ENCODE measurements around the gene FCHSD2.

FCHSD2 gene

DNA sequence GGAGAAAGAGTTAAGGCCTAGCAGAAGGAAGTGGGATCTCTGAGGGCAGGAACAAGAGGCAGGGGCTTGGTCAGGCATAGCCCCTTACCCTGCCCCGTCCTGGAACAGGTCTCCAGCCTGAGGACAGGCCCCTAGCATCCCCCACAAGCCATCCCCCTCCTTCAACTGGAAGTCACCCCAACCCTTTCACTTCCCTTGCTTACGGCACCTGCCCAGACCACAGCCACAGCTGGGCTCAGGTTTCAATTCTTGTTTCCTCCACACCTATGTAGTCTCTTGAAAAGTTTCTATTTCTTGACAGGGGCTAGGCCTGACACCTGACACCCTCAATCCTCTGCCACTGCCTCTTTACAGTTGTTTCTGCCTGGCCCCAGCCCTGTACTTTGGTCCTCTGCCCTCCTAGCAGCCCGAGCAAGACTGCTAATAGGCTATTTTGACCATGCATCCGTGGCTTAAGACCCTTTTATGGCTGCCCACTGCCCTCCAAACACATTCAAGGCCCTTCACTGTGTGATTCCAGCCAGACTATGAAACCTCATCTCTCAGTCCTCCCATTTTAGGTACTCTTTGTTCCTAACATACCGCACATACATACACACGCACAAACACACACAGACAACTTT is 10.9 kb upstream of the FCHSD2 start:
- no peak for TF ChIP-seq POLR2AphosphoS5 (IDR thresholded peaks at IDR 0.05; ENCODE audit: low read depth, low read length)
- no peak for TF ChIP-seq SIN3A (IDR thresholded peaks at IDR 0.05; ENCODE audit: borderline replicate concordance, insufficient read depth, low read length)
- no peak for TF ChIP-seq TAF1 (IDR thresholded peaks at IDR 0.05; ENCODE audit: borderline replicate concordance, insufficient read depth, low read length)
- TF ChIP-seq, protein P1, sequence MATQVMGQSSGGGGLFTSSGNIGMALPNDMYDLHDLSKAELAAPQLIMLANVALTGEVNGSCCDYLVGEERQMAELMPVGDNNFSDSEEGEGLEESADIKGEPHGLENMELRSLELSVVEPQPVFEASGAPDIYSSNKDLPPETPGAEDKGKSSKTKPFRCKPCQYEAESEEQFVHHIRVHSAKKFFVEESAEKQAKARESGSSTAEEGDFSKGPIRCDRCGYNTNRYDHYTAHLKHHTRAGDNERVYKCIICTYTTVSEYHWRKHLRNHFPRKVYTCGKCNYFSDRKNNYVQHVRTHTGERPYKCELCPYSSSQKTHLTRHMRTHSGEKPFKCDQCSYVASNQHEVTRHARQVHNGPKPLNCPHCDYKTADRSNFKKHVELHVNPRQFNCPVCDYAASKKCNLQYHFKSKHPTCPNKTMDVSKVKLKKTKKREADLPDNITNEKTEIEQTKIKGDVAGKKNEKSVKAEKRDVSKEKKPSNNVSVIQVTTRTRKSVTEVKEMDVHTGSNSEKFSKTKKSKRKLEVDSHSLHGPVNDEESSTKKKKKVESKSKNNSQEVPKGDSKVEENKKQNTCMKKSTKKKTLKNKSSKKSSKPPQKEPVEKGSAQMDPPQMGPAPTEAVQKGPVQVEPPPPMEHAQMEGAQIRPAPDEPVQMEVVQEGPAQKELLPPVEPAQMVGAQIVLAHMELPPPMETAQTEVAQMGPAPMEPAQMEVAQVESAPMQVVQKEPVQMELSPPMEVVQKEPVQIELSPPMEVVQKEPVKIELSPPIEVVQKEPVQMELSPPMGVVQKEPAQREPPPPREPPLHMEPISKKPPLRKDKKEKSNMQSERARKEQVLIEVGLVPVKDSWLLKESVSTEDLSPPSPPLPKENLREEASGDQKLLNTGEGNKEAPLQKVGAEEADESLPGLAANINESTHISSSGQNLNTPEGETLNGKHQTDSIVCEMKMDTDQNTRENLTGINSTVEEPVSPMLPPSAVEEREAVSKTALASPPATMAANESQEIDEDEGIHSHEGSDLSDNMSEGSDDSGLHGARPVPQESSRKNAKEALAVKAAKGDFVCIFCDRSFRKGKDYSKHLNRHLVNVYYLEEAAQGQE (IDR thresholded peaks at IDR 0.05; ENCODE audit: insufficient read depth in 1 of 2, low read depth in 2 of 2, low read length in 2 of 2) = no peak
- no peak for TF ChIP-seq FOXP2 (optimal IDR thresholded peaks at IDR 0.05; ENCODE audit: borderline replicate concordance, extremely low read depth, extremely low read length, insufficient read depth)

DNA sequence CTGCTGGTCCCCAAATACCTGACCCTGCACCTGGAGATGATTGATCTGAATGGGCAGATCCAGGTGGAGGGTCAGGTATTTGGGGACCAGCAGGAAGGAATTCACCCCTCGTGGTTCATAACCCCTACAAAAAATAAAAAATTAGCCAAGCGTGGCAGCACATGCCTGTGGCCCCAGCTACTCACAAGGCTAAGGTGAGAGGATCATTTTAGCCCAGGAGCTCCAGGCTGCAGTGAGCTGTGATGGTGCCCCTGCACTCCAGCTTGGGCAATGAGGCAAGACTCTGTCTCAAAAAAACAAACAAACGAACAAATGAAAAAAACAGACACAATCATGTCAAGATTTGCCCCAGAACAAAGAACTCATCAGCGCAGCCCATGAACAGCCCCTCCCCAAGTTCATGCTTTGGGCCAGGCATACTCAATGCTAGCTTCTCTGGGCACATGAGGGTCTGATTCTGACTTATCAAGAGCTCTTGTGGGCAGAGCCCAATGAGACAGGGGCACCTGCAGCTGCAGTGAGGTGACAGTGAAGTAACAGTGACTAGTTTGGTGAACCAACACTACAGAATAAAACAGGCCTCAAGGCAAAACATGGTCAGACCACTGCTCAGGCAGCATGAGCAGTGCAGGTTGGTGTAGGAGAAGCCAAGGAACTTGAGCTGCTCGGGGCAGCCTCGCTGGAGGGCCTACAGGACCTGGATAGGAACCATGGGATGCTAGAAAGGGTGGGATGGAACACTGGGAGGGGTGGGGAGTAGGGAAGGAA is 10.2 kb upstream of the FCHSD2 start:
- TF ChIP-seq FOXP2 (optimal IDR thresholded peaks at IDR 0.05; ENCODE audit: borderline replicate concordance, extremely low read depth, extremely low read length, insufficient read depth) (no peak), POLR2AphosphoS5 (IDR thresholded peaks at IDR 0.05; ENCODE audit: low read depth, low read length) (no peak), TAF1 (IDR thresholded peaks at IDR 0.05; ENCODE audit: borderline replicate concordance, insufficient read depth, low read length) (no peak), SIN3A (IDR thresholded peaks at IDR 0.05; ENCODE audit: borderline replicate concordance, insufficient read depth, low read length) (no peak)
- TF ChIP-seq, protein P1 (IDR thresholded peaks at IDR 0.05; ENCODE audit: insufficient read depth in 1 of 2, low read depth in 2 of 2, low read length in 2 of 2) = no peak

DNA sequence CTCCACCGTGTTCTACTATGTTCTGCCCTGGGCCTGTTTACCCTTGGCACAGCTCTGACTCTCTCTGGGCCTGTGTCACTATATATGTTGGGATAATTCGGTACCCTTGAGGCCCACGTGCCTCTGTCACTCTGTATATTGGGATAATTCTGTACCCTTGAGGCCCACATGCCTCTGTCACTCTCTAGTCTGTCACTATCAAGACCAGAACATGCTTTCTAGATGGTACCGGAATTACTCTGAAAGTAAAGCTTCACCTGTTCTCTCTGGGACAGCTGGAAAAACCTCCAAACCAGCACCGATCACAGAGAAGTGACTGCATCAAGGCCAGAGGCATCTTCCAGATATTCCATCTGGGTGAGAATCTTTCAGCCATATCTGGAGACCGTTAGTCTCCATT is 9.3 kb upstream of the FCHSD2 start:
- TF ChIP-seq SIN3A (IDR thresholded peaks at IDR 0.05; ENCODE audit: borderline replicate concordance, insufficient read depth, low read length) (no peak), TAF1 (IDR thresholded peaks at IDR 0.05; ENCODE audit: borderline replicate concordance, insufficient read depth, low read length) (no peak), POLR2AphosphoS5 (IDR thresholded peaks at IDR 0.05; ENCODE audit: low read depth, low read length) (no peak), FOXP2 (optimal IDR thresholded peaks at IDR 0.05; ENCODE audit: borderline replicate concordance, extremely low read depth, extremely low read length, insufficient read depth) (no peak)
- TF ChIP-seq, protein P1 (IDR thresholded peaks at IDR 0.05; ENCODE audit: insufficient read depth in 1 of 2, low read depth in 2 of 2, low read length in 2 of 2) = no peak

DNA sequence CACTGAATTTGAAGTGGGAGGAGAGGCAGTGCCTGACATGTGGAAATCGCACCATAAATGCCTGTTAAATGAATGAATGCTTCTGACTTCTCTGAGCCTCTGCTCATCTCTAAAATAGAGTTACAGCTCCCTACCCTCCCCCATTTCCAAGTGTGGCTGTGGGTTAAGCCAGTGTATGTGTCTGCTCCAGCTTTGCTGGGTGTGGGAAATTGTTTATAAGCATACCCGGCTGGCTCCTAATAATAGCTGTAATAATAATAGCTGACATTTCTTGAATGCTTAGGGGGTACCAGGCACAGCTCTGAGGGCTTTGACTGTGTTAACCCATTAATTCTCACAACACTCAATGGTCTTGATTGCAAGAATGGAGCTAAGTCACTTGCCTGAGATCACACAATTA is 7.0 kb upstream of the FCHSD2 start:
- no peak for TF ChIP-seq FOXP2 (optimal IDR thresholded peaks at IDR 0.05; ENCODE audit: borderline replicate concordance, extremely low read depth, extremely low read length, insufficient read depth)
- TF ChIP-seq, protein P1 (IDR thresholded peaks at IDR 0.05; ENCODE audit: insufficient read depth in 1 of 2, low read depth in 2 of 2, low read length in 2 of 2) = no peak
- TF ChIP-seq SIN3A (IDR thresholded peaks at IDR 0.05; ENCODE audit: borderline replicate concordance, insufficient read depth, low read length) = no peak
- TF ChIP-seq TAF1 (IDR thresholded peaks at IDR 0.05; ENCODE audit: borderline replicate concordance, insufficient read depth, low read length) = no peak

Measured in PFSK-1 (cell line).